Muscle layer of duodenum (tissue), 2 donors: ENCODE measurements around the gene TCP11L2.

Experiments used
- H3K27ac ChIP-seq: one replicate; pipeline ENCODE4 v1.7.0; 2013; ENCODE audit warnings: mild to moderate bottlenecking, low read length
- H3K27me3 ChIP-seq: one replicate; pipeline ENCODE4 v1.7.0; 2013; ENCODE audit warnings: low read depth, mild to moderate bottlenecking, control low read depth, low read length
- H3K36me3 ChIP-seq, 2 donors: one replicate each; pipeline ENCODE4 v1.7.0; 2013; ENCODE audit warnings: low read length in 2 of 2, control low read depth in 1 of 2, mild to moderate bottlenecking in 1 of 2; ENCODE audit not compliant: insufficient read depth in 2 of 2, control insufficient read depth in 1 of 2
- H3K4me1 ChIP-seq, 2 donors: one replicate each; pipeline ENCODE4 v1.7.0; 2013; ENCODE audit warnings: low read length in 2 of 2, mild to moderate bottlenecking in 2 of 2, control low read depth in 1 of 2, moderate library complexity in 1 of 2; ENCODE audit not compliant: insufficient read depth in 2 of 2, control insufficient read depth in 1 of 2
- H3K4me3 ChIP-seq, 2 donors: one replicate each; pipeline ENCODE4 v1.7.0; 2013; ENCODE audit warnings: low read length in 2 of 2, low read depth in 1 of 2, mild to moderate bottlenecking in 1 of 2
- H3K9me3 ChIP-seq, 2 donors: one replicate each; pipeline ENCODE4 v1.7.0; 2013; ENCODE audit warnings: low read length in 2 of 2, control low read depth in 1 of 2, mild to moderate bottlenecking in 1 of 2; ENCODE audit not compliant: control insufficient read depth in 1 of 2
- donor health status: healthy.

Gene TCP11L2

GRCh38 chr12:106329231-106329982 is 26.9 kb downstream of the TCP11L2 start:
- Histone ChIP-seq H3K27ac (no peak overlapping the region), H3K36me3 (peaks cover 6 to 54% of the 10 kb centered on the region in 2 donors), H3K4me1 (no peaks in the 10 kb centered on the region), H3K27me3 (no peaks in the 10 kb centered on the region), H3K4me3 (no peak overlapping the region), H3K9me3 (no peaks in the 10 kb centered on the region)

GRCh38 chr12:106331599-106331998 is 29.1 kb downstream of the TCP11L2 start:
- no peak overlapping the region for H3K4me3 ChIP-seq
- no peaks in the 10 kb centered on the region for H3K27me3 ChIP-seq
- H3K27ac ChIP-seq = no peak overlapping the region
- no peaks in the 10 kb centered on the region for H3K9me3 ChIP-seq
- no peaks in the 10 kb centered on the region for H3K4me1 ChIP-seq
- peaks cover 0 to 39% of the 10 kb centered on the region in 2 donors for H3K36me3 ChIP-seq

- Histone ChIP-seq H3K9me3 (no peaks in the 10 kb centered on the region), H3K27me3 (no peaks in the 10 kb centered on the region), H3K27ac (no peak overlapping the region), H3K36me3 (peaks cover 0 to 40% of the 10 kb centered on the region in 2 donors), H3K4me3 (no peak overlapping the region), H3K4me1 (no peaks in the 10 kb centered on the region)
Measured at GRCh38 chr12:106332536-106332935, 30.0 kb downstream of the TCP11L2 start.

- H3K36me3 ChIP-seq = peaks cover 0 to 40% of the 10 kb centered on the region in 2 donors
- no peaks in the 10 kb centered on the region for H3K9me3 ChIP-seq
- H3K4me1 ChIP-seq = no peaks in the 10 kb centered on the region
- no peak overlapping the region for H3K27ac ChIP-seq
- H3K4me3 ChIP-seq = no peak overlapping the region
- H3K27me3 ChIP-seq = no peaks in the 10 kb centered on the region
Measured at GRCh38 chr12:106333010-106333409, 30.5 kb downstream of the TCP11L2 start.

- H3K9me3 ChIP-seq = no peaks in the 10 kb centered on the region
- no peak overlapping the region for H3K4me3 ChIP-seq
- no peaks in the 10 kb centered on the region for H3K27me3 ChIP-seq
- no peaks in the 10 kb centered on the region for H3K4me1 ChIP-seq
- peaks cover 0 to 38% of the 10 kb centered on the region in 2 donors for H3K36me3 ChIP-seq
- no peak overlapping the region for H3K27ac ChIP-seq
Measured at GRCh38 chr12:106333756-106334155, 31.2 kb downstream of the TCP11L2 start.

GRCh38 chr12:106341086-106341877 is 38.7 kb downstream of the TCP11L2 start:
- no peaks in the 10 kb centered on the region for H3K9me3 ChIP-seq
- no peak overlapping the region for H3K27ac ChIP-seq
- H3K4me3 ChIP-seq = no peak overlapping the region
- H3K27me3 ChIP-seq = no peaks in the 10 kb centered on the region
- peaks cover 0 to 23% of the 10 kb centered on the region in 2 donors for H3K4me1 ChIP-seq
- peaks cover 11 to 27% of the 10 kb centered on the region in 2 donors for H3K36me3 ChIP-seq

GRCh38 chr12:106342397-106343213 is 40.1 kb downstream of the TCP11L2 start:
- Histone ChIP-seq H3K4me3 (peak overlapping the region; percentile 27 to 28), H3K4me1 (peaks cover 0 to 23% of the 10 kb centered on the region in 2 donors), H3K27me3 (no peaks in the 10 kb centered on the region), H3K27ac (peak overlapping the region; percentile 52), H3K36me3 (peaks cover 11 to 21% of the 10 kb centered on the region in 2 donors), H3K9me3 (no peaks in the 10 kb centered on the region)

- H3K36me3 ChIP-seq = peaks cover 11 to 21% of the 10 kb centered on the region in 2 donors
- H3K27me3 ChIP-seq = no peaks in the 10 kb centered on the region
- peaks cover 0 to 23% of the 10 kb centered on the region in 2 donors for H3K4me1 ChIP-seq
- H3K27ac ChIP-seq = peak overlapping the region; percentile 52
- no peaks in the 10 kb centered on the region for H3K9me3 ChIP-seq
- peak overlapping the region in 1 of 2 donors; percentile 28 for H3K4me3 ChIP-seq
Measured at GRCh38 chr12:106343214-106343528, 40.6 kb downstream of the TCP11L2 start.

- no peak overlapping the region for H3K4me3 ChIP-seq
- H3K9me3 ChIP-seq = no peaks in the 10 kb centered on the region
- H3K27me3 ChIP-seq = no peaks in the 10 kb centered on the region
- peaks cover 11 to 21% of the 10 kb centered on the region in 2 donors for H3K36me3 ChIP-seq
- H3K4me1 ChIP-seq = peaks cover 0 to 28% of the 10 kb centered on the region in 2 donors
- H3K27ac ChIP-seq = no peak overlapping the region
Measured at GRCh38 chr12:106344131-106344530, 41.6 kb downstream of the TCP11L2 start.

GRCh38 chr12:106345746-106346145 is 43.2 kb downstream of the TCP11L2 start:
- Histone ChIP-seq H3K36me3 (peaks cover 9 to 21% of the 10 kb centered on the region in 2 donors), H3K9me3 (no peaks in the 10 kb centered on the region), H3K4me1 (peaks cover 0 to 28% of the 10 kb centered on the region in 2 donors), H3K27me3 (no peaks in the 10 kb centered on the region), H3K4me3 (no peak overlapping the region), H3K27ac (no peak overlapping the region)

- Histone ChIP-seq H3K4me3 (no peak overlapping the region), H3K9me3 (no peaks in the 10 kb centered on the region), H3K27ac (no peak overlapping the region), H3K36me3 (peaks cover 0 to 8% of the 10 kb centered on the region in 2 donors), H3K4me1 (peaks cover 0 to 11% of the 10 kb centered on the region in 2 donors), H3K27me3 (no peaks in the 10 kb centered on the region)
Measured at GRCh38 chr12:106348411-106348810, 45.9 kb downstream of the TCP11L2 start.
